Activated gamma-delta T cell treated with Interleukin-2 at 50 U/mL for 16 hours (primary cell): ENCODE data around the gene TEDC1.
"Not testable (repeated sequence)": the region's sequence is repeated elsewhere in the genome, so short reads cannot be mapped to it uniquely, and the experiment has no call there.

Source experiments
- DNase-seq: peaks from one replicate; pipeline ENCODE4 v3.0.0-alpha.2; 2020

The TEDC1 gene

DNA sequence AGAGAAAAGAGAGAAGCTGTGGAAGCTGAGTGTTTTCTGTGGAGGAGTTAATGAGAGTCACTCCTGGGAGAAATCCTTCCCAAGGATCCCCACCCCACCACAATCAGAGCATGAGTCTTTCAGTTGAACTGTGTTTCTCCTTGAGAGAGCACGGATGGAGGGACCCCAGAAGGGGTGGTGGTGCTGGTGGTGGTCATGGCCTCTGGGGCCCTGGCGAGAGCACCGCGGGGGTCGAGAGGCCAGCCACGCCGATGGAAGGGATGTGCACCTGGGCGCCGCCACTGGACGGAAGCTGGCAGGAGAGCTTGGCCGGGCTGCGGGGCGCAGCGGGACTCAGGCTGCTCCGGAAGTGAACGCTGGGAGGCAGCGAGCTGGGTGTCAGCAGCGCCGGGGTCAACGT lies 55.4 kb downstream of the TEDC1 start:
- not testable (repeated sequence) for DNase-seq

DNA sequence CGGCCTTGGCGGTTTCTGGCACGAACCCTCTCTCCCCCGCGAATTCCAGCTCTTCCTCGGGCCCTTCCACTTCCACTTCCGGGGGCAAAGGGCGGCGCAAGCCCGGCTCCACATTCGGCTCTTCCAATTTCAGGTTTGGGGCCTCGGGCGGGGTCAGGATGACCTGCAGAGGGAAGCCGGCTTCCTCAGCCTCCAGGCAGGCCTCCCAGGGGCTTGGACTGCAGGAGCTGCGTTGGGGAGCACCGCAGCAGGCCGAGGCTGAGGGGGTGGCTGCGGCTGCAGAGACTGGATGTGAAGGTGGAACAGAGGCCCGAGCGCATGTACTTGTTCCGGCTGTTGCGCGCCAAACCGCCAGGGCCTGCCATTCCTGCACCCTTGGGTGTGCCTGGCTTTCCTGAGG lies 56.0 kb downstream of the TEDC1 start:
- DNase-seq = not testable (repeated sequence)

DNA sequence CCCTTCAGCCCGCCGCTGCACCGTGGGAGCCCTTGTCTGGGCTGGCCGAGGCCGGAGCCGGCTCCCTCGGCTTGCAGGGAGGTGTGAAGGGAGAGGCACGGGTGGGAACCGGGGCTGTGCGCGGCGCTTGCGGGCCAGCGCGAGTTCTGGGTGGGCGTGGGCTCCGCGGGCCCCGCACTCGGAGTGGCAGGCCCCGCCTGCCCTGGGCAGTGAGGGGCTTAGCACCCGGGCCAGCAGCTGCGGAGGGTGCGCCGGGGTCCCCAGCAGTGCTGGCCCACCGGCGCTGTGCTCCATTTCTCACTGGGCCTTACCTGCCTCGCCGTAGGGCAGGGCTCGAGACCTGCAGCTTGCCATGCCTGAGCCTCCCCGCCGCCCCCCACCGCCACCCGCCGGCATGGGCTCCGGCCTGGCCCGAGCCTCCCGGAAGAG lies 56.7 kb downstream of the TEDC1 start:
- no peak for DNase-seq
